AML-193 (cell line): Measurements from ENCODE around the gene VWA5A.
A peak's percentile ranks its signal among the peaks of the same experiment; 100 is the strongest.
"Not testable (repeated sequence)": the region's sequence is repeated elsewhere in the genome, so short reads cannot be mapped to it uniquely, and the experiment has no call there.

Source experiments
- DNase-seq, 2 experiments: peaks; one replicate each; lab custom pipeline; 2025; lab: John Stamatoyannopoulos, UW

The VWA5A gene

DNA sequence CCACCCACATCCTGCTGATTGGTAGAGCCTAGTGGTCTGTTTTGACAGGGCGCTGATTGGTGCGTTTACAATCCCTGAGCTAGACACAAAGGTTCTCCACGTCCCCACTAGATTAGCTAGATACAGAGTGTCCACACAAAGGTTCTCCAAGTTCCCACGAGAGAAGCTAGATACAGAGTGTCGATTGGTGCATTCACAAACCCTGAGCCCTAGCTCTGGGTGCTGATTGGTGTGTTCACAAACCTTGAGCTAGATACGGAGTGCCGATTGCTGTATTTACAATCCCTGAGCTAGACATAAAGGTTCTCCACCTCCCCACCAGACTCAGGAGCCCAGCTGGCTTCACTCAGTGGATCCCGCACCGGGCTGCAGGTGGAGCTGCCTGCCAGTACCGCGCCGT, 55.1 kb downstream of the VWA5A start:
- not testable (repeated sequence) for DNase-seq

- DNase-seq: no peak
Observed at GRCh38 chr11:124170801-124171586, 55.7 kb downstream of the VWA5A start.

DNA sequence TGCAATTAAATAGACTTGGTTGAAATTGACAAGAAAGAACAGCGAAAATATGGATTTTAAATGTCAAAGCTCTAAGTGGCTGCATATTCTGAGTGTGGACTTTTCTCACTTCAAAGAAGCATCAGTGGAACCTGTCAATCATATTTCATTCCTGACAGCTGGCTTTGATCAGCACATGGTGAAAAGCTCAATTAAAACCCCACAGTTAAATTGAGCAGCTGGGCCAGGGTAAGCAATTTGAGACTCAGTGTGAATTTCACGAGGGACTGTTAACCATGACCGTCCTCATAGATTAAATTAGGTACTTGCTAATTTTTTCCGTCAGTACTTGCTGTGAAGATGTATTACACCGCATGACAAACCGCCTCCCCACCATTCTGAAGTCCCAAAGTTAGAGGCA, 56.9 kb downstream of the VWA5A start:
- no peak for DNase-seq

DNA sequence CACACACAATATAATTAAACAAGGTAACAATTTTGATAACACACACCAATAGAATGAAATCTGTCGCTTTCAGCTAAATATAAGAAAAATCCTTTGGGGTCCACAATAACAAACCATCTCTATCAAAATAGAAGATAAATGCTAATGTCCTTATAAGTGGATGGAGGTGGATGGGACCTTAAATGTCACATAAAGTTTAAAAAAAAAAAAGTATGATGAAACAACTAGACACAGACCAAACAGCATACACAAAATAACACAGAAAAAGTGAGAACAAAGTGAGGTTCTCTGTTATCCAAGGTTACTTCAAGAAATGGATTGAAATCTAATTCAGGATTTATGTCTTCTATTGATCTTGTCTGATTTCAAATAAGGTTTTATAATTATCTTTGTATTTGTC, 57.3 kb downstream of the VWA5A start:
- DNase-seq: no peak

GRCh38 chr11:124174001-124174583, 58.8 kb downstream of the VWA5A start:
- no peak for DNase-seq

DNA sequence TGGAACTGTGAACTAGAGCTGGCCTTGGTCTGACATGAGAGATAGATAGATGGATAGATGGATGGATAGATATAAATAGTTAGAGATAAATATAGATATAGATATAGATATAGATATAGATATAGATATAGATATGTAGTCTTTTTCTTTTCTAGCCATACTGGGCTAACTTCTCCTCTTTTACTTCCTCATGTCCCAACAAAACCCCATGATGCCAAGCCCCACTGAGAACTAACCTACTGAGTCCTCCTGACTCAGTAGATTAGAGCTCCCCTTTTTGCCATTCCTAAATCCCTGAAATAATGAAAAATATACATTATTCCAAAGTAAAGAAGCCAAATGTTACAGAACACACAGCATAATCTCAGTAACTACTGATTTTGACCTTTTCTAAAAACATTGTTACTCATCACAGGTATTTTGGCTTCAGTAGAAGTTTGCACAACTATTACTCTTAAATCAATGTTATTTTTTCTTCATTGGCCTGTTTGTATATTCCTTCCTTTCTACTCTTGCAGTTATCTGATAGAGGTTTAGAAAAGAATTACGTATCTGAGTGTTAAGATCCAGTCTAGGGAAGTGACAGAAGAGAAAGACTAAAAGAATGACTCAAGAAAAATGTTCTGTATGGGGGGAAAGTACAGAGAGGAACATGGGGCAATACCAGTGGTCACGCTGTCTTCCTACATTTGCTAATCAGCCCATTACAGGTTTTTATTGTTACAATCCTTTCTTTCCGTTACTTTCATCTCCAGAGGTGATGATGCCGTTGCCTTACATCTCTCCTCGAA, 61.9 kb downstream of the VWA5A start:
- no peak for DNase-seq

DNA sequence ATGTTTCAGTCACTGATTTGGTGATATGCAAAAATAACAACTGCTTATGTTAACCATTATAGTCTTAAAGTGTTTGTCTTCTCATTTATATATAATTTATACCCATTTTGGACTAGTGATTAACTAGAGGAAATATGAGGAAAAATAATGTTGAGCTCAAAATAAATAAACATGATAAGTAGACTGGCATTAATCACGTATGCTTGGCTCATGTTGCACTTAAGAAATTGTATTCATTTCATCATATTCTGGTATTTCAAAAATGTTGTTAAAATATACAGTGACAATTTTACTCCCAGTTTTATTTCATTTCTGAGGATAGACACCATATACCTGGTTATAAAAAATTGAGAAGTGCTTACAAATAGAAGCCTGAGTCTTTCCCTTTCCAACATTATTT, 64.1 kb downstream of the VWA5A start:
- no peak for DNase-seq

GRCh38 chr11:124183068-124183467, 67.8 kb downstream of the VWA5A start, which contains the start of gene OR10D3:
Gene OR10D3 (plus strand): TSS chr11:124183345. CDS start chr11:124185270, 1,925 bp downstream.
- no peak for DNase-seq

DNA sequence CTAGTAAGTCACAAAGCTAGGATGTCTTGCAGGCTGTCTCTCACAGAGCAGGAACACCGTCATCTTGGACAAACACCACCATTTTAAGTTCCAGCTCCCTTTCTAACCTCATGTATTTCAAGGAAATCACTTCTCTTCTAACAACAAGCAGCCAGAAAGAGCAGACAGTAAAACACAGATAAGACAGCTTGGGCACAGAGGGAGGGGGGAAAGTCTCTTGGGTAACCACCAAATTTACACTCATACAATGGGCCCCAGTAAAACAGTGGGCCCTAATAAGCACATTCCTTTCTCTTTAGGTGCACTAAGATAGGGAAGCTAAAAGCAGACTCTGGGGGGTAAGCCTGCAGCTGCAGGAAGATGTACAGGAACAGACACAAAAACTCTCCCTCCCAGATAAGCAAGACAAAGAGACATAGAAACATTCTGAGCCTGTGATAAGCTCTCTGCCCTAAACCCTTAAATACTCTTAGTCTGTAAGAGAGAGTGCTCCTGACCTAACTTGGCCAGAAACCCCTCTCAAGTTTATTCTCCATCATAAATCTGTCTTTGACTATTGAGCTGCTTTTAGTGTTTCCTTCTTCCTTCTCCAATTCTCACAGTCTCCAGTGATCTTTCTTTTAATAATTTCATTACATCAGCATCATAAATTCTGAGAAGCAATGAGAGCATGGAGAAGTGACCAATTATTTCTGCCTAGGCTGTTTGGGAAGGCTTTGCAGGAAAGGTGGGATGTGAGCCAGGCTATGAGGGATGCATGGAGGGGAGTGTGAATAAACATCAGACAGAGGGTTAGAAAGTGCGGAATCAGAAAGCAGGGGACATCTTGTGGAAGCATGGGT, 75.3 kb downstream of the VWA5A start:
- no peak for DNase-seq

DNA sequence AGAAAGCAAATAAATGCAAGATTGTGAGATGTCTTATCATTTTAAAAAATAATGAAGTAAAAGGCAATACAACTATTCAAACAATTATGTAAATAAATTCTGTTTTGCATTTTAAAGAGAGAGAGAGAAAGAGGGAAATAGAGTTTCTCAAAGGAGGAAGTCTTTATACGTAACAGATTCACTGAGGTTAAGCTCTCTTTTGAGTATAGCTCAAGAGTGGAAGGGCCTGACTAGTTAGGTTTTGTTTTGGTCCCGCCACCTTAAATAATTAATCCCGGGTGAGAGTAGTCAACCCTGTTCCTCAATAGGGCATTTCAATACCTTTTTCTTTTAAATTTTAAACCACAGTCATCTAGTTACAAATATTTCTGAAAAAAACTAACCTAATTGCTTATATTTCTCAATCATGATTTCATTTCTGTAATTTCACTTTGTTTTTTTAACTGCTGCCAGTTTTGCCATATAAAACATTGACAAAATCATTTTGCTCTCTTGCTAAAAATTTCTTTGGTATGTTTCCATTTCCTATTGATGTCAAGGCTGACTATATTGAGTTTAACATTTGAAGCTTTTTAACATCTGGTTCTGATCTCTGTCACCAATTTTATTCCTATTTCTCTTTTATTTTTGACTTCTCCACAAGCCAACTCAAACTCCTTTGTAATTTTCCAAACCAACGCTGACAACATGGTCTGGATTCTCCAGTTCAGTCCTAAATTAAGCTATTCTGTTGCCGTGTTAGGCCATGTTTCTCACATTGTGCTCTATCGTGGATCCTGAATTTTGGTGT, 78.2 kb downstream of the VWA5A start:
- DNase-seq: no peak

GRCh38 chr11:124194293-124195188, 79.3 kb downstream of the VWA5A start:
- DNase-seq: no peak

GRCh38 chr11:124195189-124195734, 80.0 kb downstream of the VWA5A start:
- peak; percentile 39 to 58 for DNase-seq
